ENCODE measurements around the gene SYVN1. TPM values are rescaled to one million over a fixed set of nuclear protein-coding genes. Genes with fewer than 3 reads are reported as not detected.
A peak's percentile ranks its signal among the peaks of the same experiment; 100 is the strongest.

SYVN1 gene
- total and polyA plus RNA-seq, 5 experiments from 2014 or later, result 7.9 to 65.2 (median 10.6) TPM

DNA sequence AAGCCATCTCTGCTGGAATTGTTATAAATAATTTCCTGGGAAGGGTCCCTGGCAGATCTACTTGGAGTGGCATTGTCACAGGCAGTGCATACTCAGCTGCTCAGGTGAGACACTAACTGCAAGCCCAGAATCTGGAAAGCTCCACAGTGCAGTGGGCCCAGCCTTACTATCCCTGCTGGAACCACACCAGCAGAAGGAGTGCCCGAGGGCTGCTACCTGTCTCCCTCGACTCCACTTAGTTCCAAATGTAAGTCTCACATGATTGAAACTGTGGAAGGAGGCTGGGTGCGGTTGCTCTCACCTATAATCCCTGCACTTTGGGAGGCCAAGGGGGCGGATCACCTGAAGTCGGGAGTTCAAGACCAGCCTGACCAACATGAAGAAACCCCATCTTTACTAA lies 14.3 kb upstream of the SYVN1 start:
- Mint-ChIP-seq H3K27me3 (peaks cover 0 to 11% (median 3%) of the 10 kb centered on the region in 5 donors), H3K4me1 (peaks cover 0 to 26% (median 2%) of the 10 kb centered on the region in 4 donors), H3K4me3 (no peak overlapping the region), H3K9me3 (no peaks in the 10 kb centered on the region), H3K27ac (peak overlapping the region in 1 of 10 donors; percentile 68), H3K36me3 (no peaks in the 10 kb centered on the region)
- POLR2A ChIA-PET, result no interaction called here
- ATAC-seq, result no peak
- no peak for DNase-seq

- no peaks in the 10 kb centered on the region for H3K36me3 Mint-ChIP-seq
- DNase-seq (no peak), ATAC-seq (no peak)
- no peak overlapping the region for H3K27ac Mint-ChIP-seq
- POLR2A ChIA-PET, result no interaction called here
- no peak overlapping the region for H3K4me3 Mint-ChIP-seq
- H3K9me3 Mint-ChIP-seq, result no peaks in the 10 kb centered on the region
- H3K27me3 Mint-ChIP-seq, result peaks cover 0 to 8% (median 3%) of the 10 kb centered on the region in 5 donors
- H3K4me1 Mint-ChIP-seq, result peaks cover 0 to 26% (median 2%) of the 10 kb centered on the region in 4 donors
These were observed 13.2 kb upstream of the SYVN1 start for GRCh38 chr11:65147352-65148075.

- POLR2A ChIA-PET, result no interaction called here
- H3K4me1 Mint-ChIP-seq, result peaks cover 3 to 19% (median 6%) of the 10 kb centered on the region in 4 donors
These were observed 7.7 kb upstream of the SYVN1 start for GRCh38 chr11:65141896-65142494.

DNA sequence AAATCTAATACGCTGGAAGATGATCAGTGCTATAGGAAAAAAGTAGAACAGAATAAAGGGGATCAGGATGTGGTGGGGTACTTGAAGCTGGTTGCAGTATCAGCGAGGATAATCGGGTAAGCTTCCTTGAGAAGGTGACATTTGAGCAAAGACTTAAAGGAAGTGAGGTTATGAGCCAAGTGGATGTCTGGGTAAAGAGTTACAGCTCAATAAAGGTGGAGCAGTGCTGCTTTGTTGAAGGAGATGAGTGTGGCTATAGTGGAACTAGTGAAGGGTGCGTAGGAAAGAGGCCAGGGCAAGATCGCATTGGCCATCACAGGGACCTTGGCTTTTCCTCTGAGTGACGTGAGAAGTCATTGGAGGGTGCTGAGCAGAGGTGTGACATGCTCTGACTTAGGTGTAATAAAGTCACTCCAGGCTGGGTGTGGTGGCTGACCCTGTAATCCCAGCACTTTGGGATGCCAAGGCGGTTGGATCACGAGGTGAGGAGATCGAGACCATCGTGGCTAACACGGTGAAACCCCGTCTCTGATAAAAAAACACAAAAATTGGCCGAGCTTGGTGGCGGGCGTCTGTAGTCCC lies 2.3 kb upstream of the SYVN1 start:
- Mint-ChIP-seq H3K27me3 (no peaks in the 10 kb centered on the region), H3K4me3 (peak overlapping the region; percentile 60 to 99 (median 80)), H3K9me3 (no peaks in the 10 kb centered on the region), H3K27ac (peak overlapping the region; percentile 84 to 100 (median 99)), H3K4me1 (peaks cover 24 to 46% (median 45%) of the 10 kb centered on the region in 4 donors), H3K36me3 (peaks cover 0 to 7% (median 0%) of the 10 kb centered on the region in 3 donors)
- DNase-seq, result no peak
- ATAC-seq, result no peak
- POLR2A ChIA-PET, result interaction anchor here (0.7 to 5.6 kb wide), 6 partner anchors 13 to 361 kb away, joined by 4 to 135 read pairs (median 16); partner anchors contain the start of genes CAPN1, FAU, MRPL49 and POLA2

More at GRCh38 chr11:65141896-65142494, 7.7 kb upstream of the SYVN1 start:
- ATAC-seq (no peak), DNase-seq (no peak)
- H3K27ac Mint-ChIP-seq, result no peak overlapping the region
- no peaks in the 10 kb centered on the region for H3K36me3 Mint-ChIP-seq
- no peaks in the 10 kb centered on the region for H3K9me3 Mint-ChIP-seq
- no peak overlapping the region for H3K4me3 Mint-ChIP-seq
- H3K27me3 Mint-ChIP-seq, result no peaks in the 10 kb centered on the region

- no peaks in the 10 kb centered on the region for H3K27me3 Mint-ChIP-seq
- H3K4me1 Mint-ChIP-seq, result peaks cover 26 to 55% (median 45%) of the 10 kb centered on the region in 4 donors
- peak overlapping the region; percentile 94 to 100 (median 98) for H3K4me3 Mint-ChIP-seq
- H3K9me3 Mint-ChIP-seq, result no peaks in the 10 kb centered on the region
- H3K27ac Mint-ChIP-seq, result peak overlapping the region; percentile 99 to 100 (median 100)
- no peak for ATAC-seq
- H3K36me3 Mint-ChIP-seq, result peaks cover 0 to 13% (median 0%) of the 10 kb centered on the region in 3 donors
- POLR2A ChIA-PET, result interaction anchor here (0.5 to 5.6 kb wide), 25 partner anchors 12 to 1177 kb away, joined by 3 to 135 read pairs (median 5); partner anchors contain the start of genes ARL2, CAPN1, DPF2 and FAU
- DNase-seq, result no peak
These were observed 1.4 kb upstream of the SYVN1 start for GRCh38 chr11:65135633-65136145.

DNA sequence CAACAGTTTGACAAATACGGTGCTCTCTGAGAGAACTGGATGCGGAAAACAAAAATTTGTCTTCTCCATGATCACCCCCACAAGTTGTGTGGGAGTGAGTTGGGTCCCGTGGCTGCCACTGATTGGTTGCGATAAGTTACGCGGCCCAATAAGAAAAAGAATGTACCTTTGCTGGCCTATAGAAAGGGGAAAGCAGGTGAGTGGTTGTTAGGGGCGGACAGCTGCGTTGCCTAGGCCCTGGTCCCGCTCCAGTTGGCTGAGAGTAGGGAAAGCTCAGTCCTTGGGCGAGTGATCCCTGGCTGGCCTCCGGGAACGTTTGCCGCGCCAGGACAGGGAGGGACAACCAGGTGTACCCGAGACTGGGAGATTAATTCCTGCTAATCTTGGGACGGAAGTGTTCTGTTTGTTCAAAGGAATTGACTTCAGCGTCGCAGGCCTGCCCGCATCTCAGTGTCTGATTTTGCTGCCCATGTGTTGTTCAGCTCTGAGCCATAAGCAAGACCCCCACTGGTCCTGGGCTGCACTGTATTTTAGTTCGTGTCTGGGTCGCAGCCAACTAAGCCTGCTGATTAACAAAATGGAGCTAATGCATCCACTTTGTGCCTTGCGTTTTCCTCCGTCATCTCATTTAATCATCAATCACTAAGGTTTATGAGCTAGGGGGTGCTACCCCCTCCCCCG lies 773 bp upstream of the SYVN1 start:
- peak; percentile 62 to 93 (median 86) for DNase-seq
- H3K36me3 Mint-ChIP-seq, result peaks cover 0 to 18% (median 0%) of the 10 kb centered on the region in 3 donors
- peaks cover 26 to 56% (median 45%) of the 10 kb centered on the region in 4 donors for H3K4me1 Mint-ChIP-seq
- H3K27ac Mint-ChIP-seq, result peak overlapping the region; percentile 99 to 100 (median 100)
- no peaks in the 10 kb centered on the region for H3K27me3 Mint-ChIP-seq
- ATAC-seq, result peak; percentile 89 to 90
- H3K4me3 Mint-ChIP-seq, result peak overlapping the region; percentile 94 to 100 (median 98)
- H3K9me3 Mint-ChIP-seq, result no peaks in the 10 kb centered on the region
- POLR2A ChIA-PET, result interaction anchor here (0.5 to 5.6 kb wide), 30 partner anchors 11 to 1178 kb away, joined by 3 to 135 read pairs (median 4); partner anchors contain the start of genes ARL2, CAPN1, DPF2 and FAU

- POLR2A ChIA-PET, result interaction anchor here (0.6 to 5.6 kb wide), 12 partner anchors 10 to 1182 kb away, joined by 3 to 135 read pairs (median 10); partner anchors contain the start of genes CAPN1, FAU, MRPL49 and RASGRP2
- H3K4me3 Mint-ChIP-seq, result peak overlapping the region; percentile 94 to 100 (median 98)
- H3K9me3 Mint-ChIP-seq, result no peaks in the 10 kb centered on the region
- peaks cover 0 to 28% (median 0%) of the 10 kb centered on the region in 3 donors for H3K36me3 Mint-ChIP-seq
- no peaks in the 10 kb centered on the region for H3K27me3 Mint-ChIP-seq
- peaks cover 26 to 57% (median 45%) of the 10 kb centered on the region in 4 donors for H3K4me1 Mint-ChIP-seq
- ATAC-seq (no peak), DNase-seq (no peak)
- H3K27ac Mint-ChIP-seq, result peak overlapping the region; percentile 99 to 100 (median 100)
These were observed 595 bp downstream of the SYVN1 start for GRCh38 chr11:65133724-65134123.

- peak overlapping the region; percentile 99 to 100 (median 100) for H3K27ac Mint-ChIP-seq
- peaks cover 0 to 32% (median 0%) of the 10 kb centered on the region in 3 donors for H3K36me3 Mint-ChIP-seq
- peak in 2 of 10 donors; percentile 36 to 45 for DNase-seq
- H3K4me3 Mint-ChIP-seq, result peak overlapping the region; percentile 94 to 100 (median 98)
- H3K9me3 Mint-ChIP-seq, result no peaks in the 10 kb centered on the region
- POLR2A ChIA-PET, result interaction anchor here (0.8 to 5.6 kb wide), 10 partner anchors 10 to 392 kb away, joined by 3 to 135 read pairs (median 12); partner anchors contain the start of genes CAPN1, FAU, MRPL49 and RASGRP2
- no peak for ATAC-seq
- H3K27me3 Mint-ChIP-seq, result no peaks in the 10 kb centered on the region
- peaks cover 26 to 57% (median 45%) of the 10 kb centered on the region in 4 donors for H3K4me1 Mint-ChIP-seq
These were observed 1.2 kb downstream of the SYVN1 start for GRCh38 chr11:65132988-65133700.

GRCh38 chr11:65132238-65132987 lies 1.9 kb downstream of the SYVN1 start:
- peaks cover 25 to 55% (median 42%) of the 10 kb centered on the region in 4 donors for H3K4me1 Mint-ChIP-seq
- POLR2A ChIA-PET, result interaction anchor here (3.0 to 5.6 kb wide), 2 partner anchors 9 to 11 kb away, joined by 20 to 135 read pairs; partner anchors contain the start of genes FAU and MRPL49
- no peak for DNase-seq

GRCh38 chr11:65131895-65132237 lies 2.5 kb downstream of the SYVN1 start:
- no peaks in the 10 kb centered on the region for H3K27me3 Mint-ChIP-seq
- H3K36me3 Mint-ChIP-seq, result peaks cover 0 to 44% (median 0%) of the 10 kb centered on the region in 3 donors
- ATAC-seq (no peak), DNase-seq (no peak)
- H3K9me3 Mint-ChIP-seq, result no peaks in the 10 kb centered on the region
- H3K4me3 Mint-ChIP-seq, result peak overlapping the region in 4 of 10 donors; percentile 18 to 96 (median 37)
- peaks cover 25 to 51% (median 39%) of the 10 kb centered on the region in 4 donors for H3K4me1 Mint-ChIP-seq
- H3K27ac Mint-ChIP-seq, result peak overlapping the region in 5 of 10 donors; percentile 31 to 100 (median 81)
- POLR2A ChIA-PET, result interaction anchor here (0.6 to 3.0 kb wide), 3 partner anchors 10 to 505 kb away, joined by 4 to 20 read pairs (median 5); partner anchors contain the start of genes FAU and MRPL49

More at GRCh38 chr11:65132238-65132987, 1.9 kb downstream of the SYVN1 start:
- H3K36me3 Mint-ChIP-seq, result peaks cover 0 to 39% (median 0%) of the 10 kb centered on the region in 3 donors
- H3K4me3 Mint-ChIP-seq, result peak overlapping the region; percentile 39 to 100 (median 98)
- H3K27me3 Mint-ChIP-seq, result no peaks in the 10 kb centered on the region
- H3K9me3 Mint-ChIP-seq, result no peaks in the 10 kb centered on the region
- ATAC-seq, result no peak
- H3K27ac Mint-ChIP-seq, result peak overlapping the region in 8 of 10 donors; percentile 84 to 100 (median 100)
